GM23338 (cell line): ENCODE measurements around the gene APAF1. TPM values are rescaled to one million over a fixed set of nuclear protein-coding genes. Genes with fewer than 3 reads are reported as not detected.

Experiments
- ATAC-seq: fragments of 200-7000 bp; cut with Tn5 transposase; 3 replicates; pipeline ENCODE4 v1.9.1; 2020
- DNase-seq: peaks from one replicate; pipeline ENCODE4 v3.0.0-alpha.2; 2015; ENCODE audit warnings: low spot score
- H2AFZ ChIP-seq: fragments of 200-600 bp; sonication (generic); 2 replicates; pipeline ENCODE4 v1.8.0; 2016; ENCODE audit warnings: antibody characterized with exemption, mild to moderate bottlenecking, moderate library complexity
- H3F3A ChIP-seq: fragments of 200-600 bp; sonication (generic); replicated peaks from 2 replicates; pipeline ENCODE4 v1.8.0; 2017; ENCODE audit warnings: antibody characterized with exemption, mixed run types, low read depth
- H3K27ac ChIP-seq: fragments of 200-600 bp; sonication (generic); 2 replicates; pipeline ENCODE4 v1.6.1; 2016; ENCODE audit warnings: low read depth
- H3K27me3 ChIP-seq: fragments of 200-600 bp; sonication (generic); 2 replicates; pipeline ENCODE4 v1.8.0; 2016; ENCODE audit warnings: mild to moderate bottlenecking, mixed run types, moderate library complexity; ENCODE audit not compliant: insufficient read depth
- H3K36me3 ChIP-seq: fragments of 200-600 bp; sonication (generic); 2 replicates; pipeline ENCODE4 v1.8.0; 2016; ENCODE audit warnings: mild to moderate bottlenecking; ENCODE audit not compliant: insufficient read depth
- H3K4me1 ChIP-seq: fragments of 200-600 bp; sonication (generic); 2 replicates; pipeline ENCODE4 v1.8.0; 2016; ENCODE audit warnings: mild to moderate bottlenecking, moderate library complexity; ENCODE audit not compliant: insufficient read depth
- H3K4me2 ChIP-seq: fragments of 200-600 bp; sonication (generic); 2 replicates; pipeline ENCODE4 v1.7.1; 2017; ENCODE audit warnings: mixed run types
- H3K4me3 ChIP-seq: fragments of 200-600 bp; sonication (generic); 2 replicates; pipeline ENCODE4 v1.6.1; 2016; ENCODE audit warnings: mixed run types
- H3K79me2 ChIP-seq: fragments of 200-600 bp; sonication (generic); replicated peaks from 2 replicates; pipeline ENCODE4 v1.8.0; 2017; ENCODE audit warnings: mild to moderate bottlenecking; ENCODE audit not compliant: insufficient read depth
- H3K9me2 ChIP-seq: fragments of 200-600 bp; sonication (generic); 2 replicates; pipeline ENCODE4 v1.8.0; 2017; ENCODE audit not compliant: insufficient read depth
- H4K20me1 ChIP-seq: fragments of 200-600 bp; sonication (generic); replicated peaks from 2 replicates; pipeline ENCODE4 v1.8.0; 2017; ENCODE audit warnings: mild to moderate bottlenecking; ENCODE audit not compliant: insufficient read depth
- H3K27ac Mint-ChIP-seq: 2 replicates; pipeline ENCODE4 v1.8.0; 2020; ENCODE audit warnings: inconsistent platforms, mild to moderate bottlenecking, moderate library complexity, mixed read lengths
- H3K27me3 Mint-ChIP-seq: 3 replicates; pipeline ENCODE4 v1.8.0; 2022; ENCODE audit warnings: low read depth, mild to moderate bottlenecking, moderate library complexity, mixed read lengths, inconsistent platforms; ENCODE audit not compliant: insufficient read depth, poor library complexity
- H3K36me3 Mint-ChIP-seq: 3 replicates; pipeline ENCODE4 v1.8.0; 2021; ENCODE audit warnings: low read depth, mild to moderate bottlenecking, inconsistent platforms, moderate library complexity, mixed read lengths
- H3K4me1 Mint-ChIP-seq: 3 replicates; pipeline ENCODE4 v1.8.0; 2020; ENCODE audit warnings: mild to moderate bottlenecking, inconsistent platforms, mixed read lengths
- H3K4me3 Mint-ChIP-seq: 3 replicates; pipeline ENCODE4 v1.8.0; 2021; ENCODE audit warnings: moderate library complexity, mild to moderate bottlenecking, inconsistent platforms, mixed read lengths
- H3K9me3 Mint-ChIP-seq: 3 replicates; pipeline ENCODE4 v1.8.0; 2020; ENCODE audit warnings: moderate library complexity, mild to moderate bottlenecking, inconsistent platforms, mixed read lengths
- CREB1 ChIP-seq: fragments of 250-450 bp; sonication (Bioruptor Pico); IDR thresholded peaks from 2 replicates; pipeline ENCODE4 v1.5.0; 2020; ENCODE audit warnings: low read depth, mild to moderate bottlenecking, moderate library complexity
- EZH2 ChIP-seq: fragments of 200-600 bp; sonication (generic); IDR thresholded peaks from one replicate; pipeline ENCODE4 v1.8.0; 2017; ENCODE audit warnings: antibody characterized with exemption, mild to moderate bottlenecking, low read depth; ENCODE audit not compliant: unreplicated experiment
- EZH2phosphoT487 ChIP-seq: fragments of 200-600 bp; sonication (generic); IDR thresholded peaks from one replicate; pipeline ENCODE4 v1.8.1; 2018; ENCODE audit warnings: antibody characterized with exemption; ENCODE audit not compliant: unreplicated experiment
- JUNB ChIP-seq: IDR thresholded peaks from one replicate; pipeline ENCODE4 v1.6.1; 2016; ENCODE audit warnings: antibody characterized with exemption; ENCODE audit not compliant: unreplicated experiment
- NANOG ChIP-seq: IDR thresholded peaks from 2 replicates; pipeline ENCODE4 v1.6.1; 2016; ENCODE audit warnings: antibody characterized with exemption, borderline replicate concordance
- POLR2AphosphoS5 ChIP-seq: IDR thresholded peaks from 2 replicates; pipeline ENCODE4 v1.6.1; 2016; ENCODE audit warnings: antibody characterized with exemption, low read depth
- STAT1 ChIP-seq: IDR thresholded peaks from one replicate; pipeline ENCODE4 v1.6.1; 2016; ENCODE audit warnings: antibody characterized with exemption; ENCODE audit not compliant: unreplicated experiment
- ZNF114 ChIP-seq: fragments of 250-450 bp; sonication (Bioruptor Pico); IDR thresholded peaks from 2 replicates; pipeline ENCODE4 v1.5.0; 2020; ENCODE audit warnings: mild to moderate bottlenecking, moderate library complexity
- ZNF331 ChIP-seq: fragments of 250-450 bp; sonication (Bioruptor Pico); IDR thresholded peaks from 2 replicates; pipeline ENCODE4 v1.5.0; 2020; ENCODE audit warnings: low read depth, mild to moderate bottlenecking, moderate library complexity
- polyA plus RNA-seq: library from polyadenylated mRNA; unstranded; fragments of >200 nt; fragmentation: Nextera tagmentation; extraction: Ambion mirVana; gene quantifications from 2 replicates; pipeline ENCODE4 v1.2.1, GENCODE V29; 2016
- total RNA-seq: library from RNA; depleted of rRNA; stranded (reverse); fragments of >200 nt; shearing (Covaris generic); gene quantifications from 2 replicates; pipeline ENCODE4 v1.2.3, GENCODE V29; 2014
- TF ChIP-seq, protein P1 (sequence below): IDR thresholded peaks from one replicate; pipeline ENCODE4 v1.6.1; 2018; ENCODE audit warnings: antibody characterized with exemption; ENCODE audit not compliant: unreplicated experiment
- TF ChIP-seq, protein P2 (sequence below): IDR thresholded peaks from 2 replicates; pipeline ENCODE4 v1.6.1; 2016; ENCODE audit warnings: antibody characterized with exemption
- TF ChIP-seq, protein P3 (sequence below): fragments of 250-450 bp; sonication (Bioruptor Pico); IDR thresholded peaks from 2 replicates; pipeline ENCODE4 v1.5.0; 2020; ENCODE audit warnings: mild to moderate bottlenecking, moderate library complexity
- TF ChIP-seq, protein P4 (sequence below), 2 experiments: fragments of 200-600 bp in 1 of 2; sonication (generic) in 1 of 2; conservative IDR thresholded peaks; 2 replicates each; pipeline versions ENCODE4 v1.5.1 to v1.6.1; 2016 to 2017; ENCODE audit warnings: antibody characterized with exemption in 2 of 2, low read depth in 2 of 2, mild to moderate bottlenecking in 2 of 2, moderate library complexity in 1 of 2

The APAF1 gene
- total and polyA plus RNA-seq, 2 experiments from 2014 or later = 12.0 to 31.2 TPM

DNA sequence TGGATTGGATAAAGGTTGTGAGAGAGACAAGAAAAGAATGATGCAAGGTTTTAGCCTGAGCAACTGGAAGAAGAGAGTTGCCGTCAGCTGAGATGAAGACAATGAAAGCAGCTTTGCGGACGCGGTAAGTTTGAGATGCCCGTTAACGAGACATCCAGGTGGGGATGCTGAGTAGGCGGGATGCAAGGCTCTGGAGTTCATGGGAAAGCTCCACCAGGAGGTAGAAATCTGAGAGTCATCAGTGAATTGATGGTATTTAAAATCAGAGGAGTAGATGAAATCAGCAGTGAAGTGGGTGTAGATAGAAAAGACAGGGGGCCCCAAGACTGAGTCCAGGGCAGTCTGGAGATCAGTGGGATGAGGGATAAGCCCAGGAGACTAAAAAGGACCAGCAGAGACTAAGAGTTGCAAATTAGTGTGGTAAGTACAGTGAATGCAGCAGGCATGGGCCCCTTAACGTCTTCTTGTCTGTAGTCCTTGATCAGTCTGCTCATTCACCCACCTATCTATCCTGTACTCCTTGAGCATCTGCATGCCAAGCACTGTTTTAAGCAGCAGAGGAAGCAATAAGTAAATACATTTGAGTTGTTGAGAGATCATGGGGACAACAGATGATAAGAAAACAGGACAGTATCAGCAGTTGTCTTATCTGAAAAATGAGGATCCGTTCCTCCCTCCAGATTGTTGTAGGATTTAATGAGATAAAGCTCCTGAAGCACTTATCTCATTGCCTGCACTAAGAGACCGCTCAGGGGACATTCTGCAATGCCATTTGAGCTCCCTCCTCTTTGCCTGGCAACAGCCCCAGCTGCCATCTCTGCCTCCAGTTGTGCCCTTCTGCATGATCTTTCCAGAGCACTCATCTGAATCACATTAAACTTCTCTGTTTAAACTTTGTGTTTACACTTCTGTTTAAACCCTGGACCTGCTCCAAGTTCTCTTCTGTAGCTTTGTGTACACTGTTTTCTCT, 91.5 kb downstream of the APAF1 start:
- Histone ChIP-seq H3K79me2 (no peaks in the 10 kb centered on the region), H2AFZ (no peak overlapping the region), H3K36me3 (no peaks in the 10 kb centered on the region), H3K4me3 (no peak overlapping the region), H3K9me2 (no peaks in the 10 kb centered on the region), H3K4me1 (peaks cover 4% of the 10 kb centered on the region), H3K4me2 (no peak overlapping the region), H3F3A (no peaks in the 10 kb centered on the region), H3K27ac (no peak overlapping the region), H4K20me1 (no peaks in the 10 kb centered on the region), H3K27me3 (no peaks in the 10 kb centered on the region)
- Mint-ChIP-seq H3K27me3 (peaks cover 7% of the 10 kb centered on the region), H3K27ac (no peak overlapping the region), H3K36me3 (no peaks in the 10 kb centered on the region), H3K9me3 (no peaks in the 10 kb centered on the region), H3K4me3 (no peak overlapping the region), H3K4me1 (peaks cover 8% of the 10 kb centered on the region)
- no peak for ATAC-seq
- no peak for TF ChIP-seq POLR2AphosphoS5
- TF ChIP-seq, protein P1, sequence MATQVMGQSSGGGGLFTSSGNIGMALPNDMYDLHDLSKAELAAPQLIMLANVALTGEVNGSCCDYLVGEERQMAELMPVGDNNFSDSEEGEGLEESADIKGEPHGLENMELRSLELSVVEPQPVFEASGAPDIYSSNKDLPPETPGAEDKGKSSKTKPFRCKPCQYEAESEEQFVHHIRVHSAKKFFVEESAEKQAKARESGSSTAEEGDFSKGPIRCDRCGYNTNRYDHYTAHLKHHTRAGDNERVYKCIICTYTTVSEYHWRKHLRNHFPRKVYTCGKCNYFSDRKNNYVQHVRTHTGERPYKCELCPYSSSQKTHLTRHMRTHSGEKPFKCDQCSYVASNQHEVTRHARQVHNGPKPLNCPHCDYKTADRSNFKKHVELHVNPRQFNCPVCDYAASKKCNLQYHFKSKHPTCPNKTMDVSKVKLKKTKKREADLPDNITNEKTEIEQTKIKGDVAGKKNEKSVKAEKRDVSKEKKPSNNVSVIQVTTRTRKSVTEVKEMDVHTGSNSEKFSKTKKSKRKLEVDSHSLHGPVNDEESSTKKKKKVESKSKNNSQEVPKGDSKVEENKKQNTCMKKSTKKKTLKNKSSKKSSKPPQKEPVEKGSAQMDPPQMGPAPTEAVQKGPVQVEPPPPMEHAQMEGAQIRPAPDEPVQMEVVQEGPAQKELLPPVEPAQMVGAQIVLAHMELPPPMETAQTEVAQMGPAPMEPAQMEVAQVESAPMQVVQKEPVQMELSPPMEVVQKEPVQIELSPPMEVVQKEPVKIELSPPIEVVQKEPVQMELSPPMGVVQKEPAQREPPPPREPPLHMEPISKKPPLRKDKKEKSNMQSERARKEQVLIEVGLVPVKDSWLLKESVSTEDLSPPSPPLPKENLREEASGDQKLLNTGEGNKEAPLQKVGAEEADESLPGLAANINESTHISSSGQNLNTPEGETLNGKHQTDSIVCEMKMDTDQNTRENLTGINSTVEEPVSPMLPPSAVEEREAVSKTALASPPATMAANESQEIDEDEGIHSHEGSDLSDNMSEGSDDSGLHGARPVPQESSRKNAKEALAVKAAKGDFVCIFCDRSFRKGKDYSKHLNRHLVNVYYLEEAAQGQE = no peak
- TF ChIP-seq JUNB = no peak
- TF ChIP-seq STAT1 = no peak
- no peak for TF ChIP-seq ZNF331
- no peak for TF ChIP-seq NANOG
- TF ChIP-seq, protein P2, sequence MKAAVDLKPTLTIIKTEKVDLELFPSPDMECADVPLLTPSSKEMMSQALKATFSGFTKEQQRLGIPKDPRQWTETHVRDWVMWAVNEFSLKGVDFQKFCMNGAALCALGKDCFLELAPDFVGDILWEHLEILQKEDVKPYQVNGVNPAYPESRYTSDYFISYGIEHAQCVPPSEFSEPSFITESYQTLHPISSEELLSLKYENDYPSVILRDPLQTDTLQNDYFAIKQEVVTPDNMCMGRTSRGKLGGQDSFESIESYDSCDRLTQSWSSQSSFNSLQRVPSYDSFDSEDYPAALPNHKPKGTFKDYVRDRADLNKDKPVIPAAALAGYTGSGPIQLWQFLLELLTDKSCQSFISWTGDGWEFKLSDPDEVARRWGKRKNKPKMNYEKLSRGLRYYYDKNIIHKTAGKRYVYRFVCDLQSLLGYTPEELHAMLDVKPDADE = no peak
- TF ChIP-seq ZNF114 (CRISPR knock-in tag) = no peak
- TF ChIP-seq, protein P3, sequence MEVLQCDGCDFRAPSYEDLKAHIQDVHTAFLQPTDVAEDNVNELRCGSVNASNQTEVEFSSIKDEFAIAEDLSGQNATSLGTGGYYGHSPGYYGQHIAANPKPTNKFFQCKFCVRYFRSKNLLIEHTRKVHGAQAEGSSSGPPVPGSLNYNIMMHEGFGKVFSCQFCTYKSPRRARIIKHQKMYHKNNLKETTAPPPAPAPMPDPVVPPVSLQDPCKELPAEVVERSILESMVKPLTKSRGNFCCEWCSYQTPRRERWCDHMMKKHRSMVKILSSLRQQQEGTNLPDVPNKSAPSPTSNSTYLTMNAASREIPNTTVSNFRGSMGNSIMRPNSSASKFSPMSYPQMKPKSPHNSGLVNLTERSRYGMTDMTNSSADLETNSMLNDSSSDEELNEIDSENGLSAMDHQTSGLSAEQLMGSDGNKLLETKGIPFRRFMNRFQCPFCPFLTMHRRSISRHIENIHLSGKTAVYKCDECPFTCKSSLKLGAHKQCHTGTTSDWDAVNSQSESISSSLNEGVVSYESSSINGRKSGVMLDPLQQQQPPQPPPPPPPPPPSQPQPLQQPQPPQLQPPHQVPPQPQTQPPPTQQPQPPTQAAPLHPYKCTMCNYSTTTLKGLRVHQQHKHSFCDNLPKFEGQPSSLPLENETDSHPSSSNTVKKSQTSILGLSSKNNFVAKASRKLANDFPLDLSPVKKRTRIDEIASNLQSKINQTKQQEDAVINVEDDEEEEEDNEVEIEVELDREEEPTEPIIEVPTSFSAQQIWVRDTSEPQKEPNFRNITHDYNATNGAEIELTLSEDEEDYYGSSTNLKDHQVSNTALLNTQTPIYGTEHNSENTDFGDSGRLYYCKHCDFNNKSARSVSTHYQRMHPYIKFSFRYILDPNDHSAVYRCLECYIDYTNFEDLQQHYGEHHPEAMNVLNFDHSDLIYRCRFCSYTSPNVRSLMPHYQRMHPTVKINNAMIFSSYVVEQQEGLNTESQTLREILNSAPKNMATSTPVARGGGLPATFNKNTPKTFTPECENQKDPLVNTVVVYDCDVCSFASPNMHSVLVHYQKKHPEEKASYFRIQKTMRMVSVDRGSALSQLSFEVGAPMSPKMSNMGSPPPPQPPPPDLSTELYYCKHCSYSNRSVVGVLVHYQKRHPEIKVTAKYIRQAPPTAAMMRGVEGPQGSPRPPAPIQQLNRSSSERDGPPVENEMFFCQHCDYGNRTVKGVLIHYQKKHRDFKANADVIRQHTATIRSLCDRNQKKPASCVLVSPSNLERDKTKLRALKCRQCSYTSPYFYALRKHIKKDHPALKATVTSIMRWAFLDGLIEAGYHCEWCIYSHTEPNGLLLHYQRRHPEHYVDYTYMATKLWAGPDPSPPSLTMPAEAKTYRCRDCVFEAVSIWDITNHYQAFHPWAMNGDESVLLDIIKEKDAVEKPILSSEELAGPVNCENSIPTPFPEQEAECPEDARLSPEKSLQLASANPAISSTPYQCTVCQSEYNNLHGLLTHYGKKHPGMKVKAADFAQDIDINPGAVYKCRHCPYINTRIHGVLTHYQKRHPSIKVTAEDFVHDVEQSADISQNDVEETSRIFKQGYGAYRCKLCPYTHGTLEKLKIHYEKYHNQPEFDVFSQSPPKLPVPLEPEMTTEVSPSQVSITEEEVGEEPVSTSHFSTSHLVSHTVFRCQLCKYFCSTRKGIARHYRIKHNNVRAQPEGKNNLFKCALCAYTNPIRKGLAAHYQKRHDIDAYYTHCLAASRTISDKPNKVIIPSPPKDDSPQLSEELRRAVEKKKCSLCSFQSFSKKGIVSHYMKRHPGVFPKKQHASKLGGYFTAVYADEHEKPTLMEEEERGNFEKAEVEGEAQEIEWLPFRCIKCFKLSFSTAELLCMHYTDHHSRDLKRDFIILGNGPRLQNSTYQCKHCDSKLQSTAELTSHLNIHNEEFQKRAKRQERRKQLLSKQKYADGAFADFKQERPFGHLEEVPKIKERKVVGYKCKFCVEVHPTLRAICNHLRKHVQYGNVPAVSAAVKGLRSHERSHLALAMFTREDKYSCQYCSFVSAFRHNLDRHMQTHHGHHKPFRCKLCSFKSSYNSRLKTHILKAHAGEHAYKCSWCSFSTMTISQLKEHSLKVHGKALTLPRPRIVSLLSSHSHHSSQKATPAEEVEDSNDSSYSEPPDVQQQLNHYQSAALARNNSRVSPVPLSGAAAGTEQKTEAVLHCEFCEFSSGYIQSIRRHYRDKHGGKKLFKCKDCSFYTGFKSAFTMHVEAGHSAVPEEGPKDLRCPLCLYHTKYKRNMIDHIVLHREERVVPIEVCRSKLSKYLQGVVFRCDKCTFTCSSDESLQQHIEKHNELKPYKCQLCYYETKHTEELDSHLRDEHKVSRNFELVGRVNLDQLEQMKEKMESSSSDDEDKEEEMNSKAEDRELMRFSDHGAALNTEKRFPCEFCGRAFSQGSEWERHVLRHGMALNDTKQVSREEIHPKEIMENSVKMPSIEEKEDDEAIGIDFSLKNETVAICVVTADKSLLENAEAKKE (CRISPR knock-in tag) = no peak
- no peak for TF ChIP-seq EZH2
- no peak for TF ChIP-seq CREB1 (CRISPR knock-in tag)
- TF ChIP-seq EZH2phosphoT487 = no peak
- TF ChIP-seq, protein P4, sequence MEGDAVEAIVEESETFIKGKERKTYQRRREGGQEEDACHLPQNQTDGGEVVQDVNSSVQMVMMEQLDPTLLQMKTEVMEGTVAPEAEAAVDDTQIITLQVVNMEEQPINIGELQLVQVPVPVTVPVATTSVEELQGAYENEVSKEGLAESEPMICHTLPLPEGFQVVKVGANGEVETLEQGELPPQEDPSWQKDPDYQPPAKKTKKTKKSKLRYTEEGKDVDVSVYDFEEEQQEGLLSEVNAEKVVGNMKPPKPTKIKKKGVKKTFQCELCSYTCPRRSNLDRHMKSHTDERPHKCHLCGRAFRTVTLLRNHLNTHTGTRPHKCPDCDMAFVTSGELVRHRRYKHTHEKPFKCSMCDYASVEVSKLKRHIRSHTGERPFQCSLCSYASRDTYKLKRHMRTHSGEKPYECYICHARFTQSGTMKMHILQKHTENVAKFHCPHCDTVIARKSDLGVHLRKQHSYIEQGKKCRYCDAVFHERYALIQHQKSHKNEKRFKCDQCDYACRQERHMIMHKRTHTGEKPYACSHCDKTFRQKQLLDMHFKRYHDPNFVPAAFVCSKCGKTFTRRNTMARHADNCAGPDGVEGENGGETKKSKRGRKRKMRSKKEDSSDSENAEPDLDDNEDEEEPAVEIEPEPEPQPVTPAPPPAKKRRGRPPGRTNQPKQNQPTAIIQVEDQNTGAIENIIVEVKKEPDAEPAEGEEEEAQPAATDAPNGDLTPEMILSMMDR (conservative IDR thresholded peaks at IDR 0.05; ENCODE audit: low read depth in 2 of 2) = no peak
- DNase-seq = no peak
